ENCODE results near the gene KRTAP10-12.

Gene KRTAP10-12

DNA sequence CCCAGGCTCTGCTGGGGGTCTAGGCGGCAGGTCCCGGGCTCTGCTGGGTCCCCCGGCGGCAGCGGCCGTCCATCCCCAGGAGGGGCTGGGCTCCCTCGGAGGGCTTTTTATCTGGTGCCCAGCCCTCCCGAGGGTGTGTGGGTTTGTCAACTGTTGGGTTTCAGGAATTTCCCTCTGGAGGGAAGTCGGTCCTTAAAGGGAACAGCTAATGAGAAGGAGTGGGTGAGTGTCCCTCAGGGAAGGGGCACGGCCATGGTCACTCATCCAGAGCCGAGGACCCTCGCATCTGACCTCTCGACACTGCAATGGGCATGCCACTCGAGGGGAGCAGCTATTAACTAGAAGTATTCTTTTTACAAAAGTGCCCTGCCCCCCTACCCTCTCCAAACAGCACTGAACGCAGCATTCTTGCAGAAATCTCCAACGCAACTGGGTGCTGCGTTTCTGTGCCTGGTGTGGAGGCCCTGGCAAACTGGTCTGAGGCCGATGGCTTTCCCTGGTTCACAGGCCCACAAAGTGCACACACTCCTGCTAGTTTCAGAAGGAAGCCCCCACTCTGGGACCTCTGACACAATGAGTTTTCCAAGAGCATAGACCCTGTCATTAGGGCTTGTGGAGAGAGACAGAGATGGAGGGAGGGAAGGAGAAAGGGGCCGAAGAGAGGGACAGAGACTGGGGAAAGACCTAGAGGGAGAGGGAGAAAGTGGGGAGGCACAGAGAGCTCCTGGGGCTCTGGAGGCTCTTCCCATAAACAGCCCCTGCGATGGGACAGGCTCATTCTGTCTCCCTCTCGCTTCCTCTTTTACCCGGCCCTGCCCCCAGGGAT, 15.4 kb downstream of the KRTAP10-12 start:
- TF ChIP-seq, protein P1, sequence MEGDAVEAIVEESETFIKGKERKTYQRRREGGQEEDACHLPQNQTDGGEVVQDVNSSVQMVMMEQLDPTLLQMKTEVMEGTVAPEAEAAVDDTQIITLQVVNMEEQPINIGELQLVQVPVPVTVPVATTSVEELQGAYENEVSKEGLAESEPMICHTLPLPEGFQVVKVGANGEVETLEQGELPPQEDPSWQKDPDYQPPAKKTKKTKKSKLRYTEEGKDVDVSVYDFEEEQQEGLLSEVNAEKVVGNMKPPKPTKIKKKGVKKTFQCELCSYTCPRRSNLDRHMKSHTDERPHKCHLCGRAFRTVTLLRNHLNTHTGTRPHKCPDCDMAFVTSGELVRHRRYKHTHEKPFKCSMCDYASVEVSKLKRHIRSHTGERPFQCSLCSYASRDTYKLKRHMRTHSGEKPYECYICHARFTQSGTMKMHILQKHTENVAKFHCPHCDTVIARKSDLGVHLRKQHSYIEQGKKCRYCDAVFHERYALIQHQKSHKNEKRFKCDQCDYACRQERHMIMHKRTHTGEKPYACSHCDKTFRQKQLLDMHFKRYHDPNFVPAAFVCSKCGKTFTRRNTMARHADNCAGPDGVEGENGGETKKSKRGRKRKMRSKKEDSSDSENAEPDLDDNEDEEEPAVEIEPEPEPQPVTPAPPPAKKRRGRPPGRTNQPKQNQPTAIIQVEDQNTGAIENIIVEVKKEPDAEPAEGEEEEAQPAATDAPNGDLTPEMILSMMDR (IDR thresholded peaks at IDR 0.05; ENCODE audit: borderline replicate concordance, control extremely low read depth, extremely low read depth, insufficient read depth, missing control alignments) = no peak
- in situ Hi-C loops (cut with MboI; ENCODE audit: low sequenced_read_pairs, unreplicated experiment) = no loop called here

DNA sequence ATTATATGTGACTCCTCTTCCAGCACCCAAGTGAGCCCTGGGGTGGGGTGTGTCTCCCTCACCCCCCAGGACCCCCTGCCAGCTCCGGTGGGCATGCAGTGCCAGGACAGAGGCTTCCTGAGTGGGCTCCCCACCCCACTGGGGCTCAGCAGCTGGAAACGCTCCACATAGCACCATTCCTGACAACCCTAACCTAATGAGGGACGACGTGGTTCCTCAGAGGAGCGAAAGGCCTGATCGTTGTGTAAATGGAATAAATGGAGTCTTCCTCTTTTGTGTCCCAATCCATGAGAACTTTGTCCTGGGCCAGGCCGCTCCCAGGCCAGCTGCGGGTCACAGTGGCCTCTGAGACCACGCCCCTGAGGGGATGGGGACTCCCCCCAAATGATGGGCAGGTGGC, 16.2 kb downstream of the KRTAP10-12 start:
- DNase-seq (ENCODE audit: low spot score) = no peak
- TF ChIP-seq, protein P1 (IDR thresholded peaks at IDR 0.05; ENCODE audit: borderline replicate concordance, control extremely low read depth, extremely low read depth, insufficient read depth, missing control alignments) = no peak
- in situ Hi-C loops (cut with MboI; ENCODE audit: low sequenced_read_pairs, unreplicated experiment) = no loop called here

More for the DNA sequence above, 15.4 kb downstream of the KRTAP10-12 start:
- DNase-seq (ENCODE audit: low spot score) = no peak

DNA sequence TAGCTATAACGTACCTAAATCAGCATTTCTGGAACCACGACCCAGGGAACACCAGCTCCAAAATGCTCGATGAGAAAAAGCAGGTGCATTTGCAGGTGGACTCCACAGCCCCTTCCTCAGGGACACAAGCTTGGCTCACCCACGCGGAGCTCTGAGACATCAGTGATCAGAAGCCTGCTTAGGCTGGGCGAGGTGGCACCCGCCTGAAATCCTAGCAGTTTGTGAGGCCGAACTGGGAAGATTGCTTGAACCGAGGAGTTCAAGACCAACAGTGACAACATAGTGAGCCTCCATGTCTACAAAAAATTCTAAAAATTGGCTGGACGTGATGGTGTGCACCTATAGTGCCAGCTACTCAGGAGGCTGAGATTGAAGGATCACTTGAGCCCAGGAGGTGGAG, 16.9 kb downstream of the KRTAP10-12 start:
- no peak for DNase-seq (ENCODE audit: low spot score)
- TF ChIP-seq, protein P1 (IDR thresholded peaks at IDR 0.05; ENCODE audit: borderline replicate concordance, control extremely low read depth, extremely low read depth, insufficient read depth, missing control alignments) = no peak
- in situ Hi-C loops (cut with MboI; ENCODE audit: low sequenced_read_pairs, unreplicated experiment) = no loop called here

DNA sequence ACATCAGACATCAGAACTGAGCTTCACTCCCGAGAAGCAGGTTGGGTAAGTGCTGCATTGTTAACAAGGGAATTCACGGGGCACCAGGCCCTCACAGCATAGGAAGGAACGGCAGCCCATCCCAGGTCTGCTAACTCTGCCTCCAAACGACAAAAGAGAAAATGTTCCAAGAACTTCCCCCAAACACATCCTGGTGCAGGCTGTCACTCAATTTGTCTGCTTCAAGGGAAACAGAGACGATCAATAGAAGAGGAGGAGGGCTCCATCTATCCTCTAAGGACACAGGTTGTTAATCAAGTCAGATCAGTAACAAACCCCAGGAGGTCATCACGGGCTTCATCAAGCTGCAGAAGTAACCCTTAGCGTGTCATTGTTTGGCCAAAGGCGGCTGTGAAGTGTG, 17.9 kb downstream of the KRTAP10-12 start:
- TF ChIP-seq, protein P1 (IDR thresholded peaks at IDR 0.05; ENCODE audit: borderline replicate concordance, control extremely low read depth, extremely low read depth, insufficient read depth, missing control alignments) = no peak
- no peak for DNase-seq (ENCODE audit: low spot score)
- in situ Hi-C loops (cut with MboI; ENCODE audit: low sequenced_read_pairs, unreplicated experiment) = no loop called here

DNA sequence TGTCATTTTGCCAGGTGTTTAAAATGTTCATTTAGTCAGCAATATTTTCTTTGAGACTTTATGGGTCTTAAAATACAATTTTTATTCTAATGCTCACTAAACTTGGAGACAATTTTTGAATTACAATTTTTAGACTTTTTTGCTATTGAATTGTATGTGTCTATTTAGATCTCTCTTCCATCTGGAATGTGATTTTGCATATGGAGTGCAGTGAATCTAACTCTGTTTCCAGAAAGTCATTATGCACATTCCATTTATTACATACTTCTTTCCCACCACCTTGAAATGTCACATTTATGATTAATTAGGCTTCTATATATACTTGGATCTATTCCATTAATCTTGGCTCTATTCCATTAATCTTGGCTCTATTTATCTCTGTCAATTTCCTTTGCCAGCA, 20.0 kb downstream of the KRTAP10-12 start:
- no peak for DNase-seq (ENCODE audit: low spot score)
- TF ChIP-seq, protein P1 (IDR thresholded peaks at IDR 0.05; ENCODE audit: borderline replicate concordance, control extremely low read depth, extremely low read depth, insufficient read depth, missing control alignments) = no peak
- in situ Hi-C loops (cut with MboI; ENCODE audit: low sequenced_read_pairs, unreplicated experiment) = no loop called here

DNA sequence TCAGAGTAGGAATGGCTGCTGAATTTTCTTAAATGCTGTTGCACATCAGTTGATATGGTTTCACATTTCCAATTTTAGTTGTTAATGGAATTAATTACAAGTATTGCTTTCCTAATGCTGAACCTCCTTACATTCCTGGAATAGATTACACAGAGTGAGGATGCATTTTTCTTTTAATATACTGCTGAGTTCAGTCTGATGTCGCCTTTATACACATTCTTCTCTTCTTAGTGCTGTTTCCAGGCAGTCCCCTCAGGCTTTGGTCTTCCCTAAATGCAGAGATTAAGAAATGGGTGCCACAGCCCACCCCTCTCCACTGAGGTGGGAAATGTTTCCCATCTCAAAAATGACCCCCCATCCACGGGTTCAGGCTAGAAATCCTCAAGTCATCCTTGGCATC, 21.1 kb downstream of the KRTAP10-12 start:
- in situ Hi-C loops (cut with MboI; ENCODE audit: low sequenced_read_pairs, unreplicated experiment) = no loop called here
- DNase-seq (ENCODE audit: low spot score) = no peak

More for the DNA sequence above, 21.1 kb downstream of the KRTAP10-12 start:
- TF ChIP-seq, protein P1 (IDR thresholded peaks at IDR 0.05; ENCODE audit: borderline replicate concordance, control extremely low read depth, extremely low read depth, insufficient read depth, missing control alignments) = no peak

Data from GM13976 (cell line).